Aorta (tissue), 5 donors: Measurements from ENCODE around the gene PILRB. TPM values are rescaled to one million over a fixed set of nuclear protein-coding genes. Genes with fewer than 3 reads are reported as not detected.

Experiments
- ATAC-seq: fragments of 200-7000 bp; cut with Tn5 transposase; one replicate; pipeline ENCODE4 v1.9.1; 2022; ENCODE audit warnings: moderate library complexity; ENCODE audit not compliant: low FRiP score
- DNase-seq, 2 donors: peaks; one replicate each; pipeline ENCODE4 v3.0.0-alpha.2; 2020
- H3K27ac ChIP-seq, 2 donors: one replicate each; pipeline ENCODE4 v1.5.1; 2013; ENCODE audit warnings: low read length in 2 of 2, mild to moderate bottlenecking in 2 of 2, moderate library complexity in 2 of 2, control low read depth in 1 of 2, inconsistent platforms in 1 of 2, low read depth in 1 of 2
- H3K27me3 ChIP-seq, 2 donors: one replicate each; pipeline ENCODE4 v1.6.1; 2013; ENCODE audit warnings: control low read depth in 1 of 2, low read length in 1 of 2, mild to moderate bottlenecking in 1 of 2, moderate library complexity in 1 of 2; ENCODE audit not compliant: insufficient read depth in 2 of 2, control insufficient read depth in 1 of 2
- H3K36me3 ChIP-seq, 2 donors: one replicate each; pipeline ENCODE4 v1.6.1; 2013; ENCODE audit warnings: control low read depth in 1 of 2, low read length in 1 of 2, mild to moderate bottlenecking in 1 of 2; ENCODE audit not compliant: insufficient read depth in 2 of 2, control insufficient read depth in 1 of 2
- H3K4me1 ChIP-seq, 2 donors: one replicate each; pipeline ENCODE4 v1.6.1; 2013; ENCODE audit warnings: low read length in 2 of 2, control low read depth in 1 of 2, mild to moderate bottlenecking in 1 of 2, moderate library complexity in 1 of 2; ENCODE audit not compliant: insufficient read depth in 2 of 2, control insufficient read depth in 1 of 2
- H3K4me3 ChIP-seq, 2 donors: one replicate each; pipeline ENCODE4 v1.5.1; 2013; ENCODE audit warnings: low read length in 2 of 2, control low read depth in 1 of 2, mild to moderate bottlenecking in 1 of 2
- H3K9me3 ChIP-seq: one replicate; pipeline ENCODE4 v1.6.1; 2013; ENCODE audit warnings: mild to moderate bottlenecking, low read length; ENCODE audit not compliant: control insufficient read depth
- WGBS, 2 donors: extraction: QIAGEN DNeasy Blood & Tissue Kit; methylation state at CpG; one replicate each; pipeline ENCODE4 v1.1.7; 2013; 5-methylcytosine and 5-hydroxymethylcytosine counted together
- intact Hi-C, 2 donors: fragments of 100-400 bp; cut with DNase I; formaldehyde crosslinking; loops; one replicate each; pipeline versions ENCODE4 v1.14.2 to v1.15.0; 2022
- polyA plus RNA-seq, 2 donors: library from polyadenylated mRNA; stranded (reverse); fragments of 200-250 nt; gene quantifications; one replicate each; pipeline ENCODE4 v1.2.3, GENCODE V29; 2013
- total RNA-seq, 2 donors: library from RNA; stranded (reverse); fragmentation: NEBNext Ultra II Directional; extraction: Animal tissue kit (Norgen Biotek cat#: 25700); gene quantifications; one replicate each; pipeline ENCODE4 v1.2.1, GENCODE V29; 2021
- donor health status: healthy with polysubstance abuse.
- donor health status: Bipolar disorder and iron deficiency.
- donor health status: DM: no; HTN: no; CAD: no.
- donor health status: DM: no; HTN: no; CAD: no.
- donor health status: DM: yes; HTN: yes; CAD: no.

Gene PILRB
- total and polyA plus RNA-seq, 4 donors: 13.9 to 186 (median 40.9) TPM

DNA sequence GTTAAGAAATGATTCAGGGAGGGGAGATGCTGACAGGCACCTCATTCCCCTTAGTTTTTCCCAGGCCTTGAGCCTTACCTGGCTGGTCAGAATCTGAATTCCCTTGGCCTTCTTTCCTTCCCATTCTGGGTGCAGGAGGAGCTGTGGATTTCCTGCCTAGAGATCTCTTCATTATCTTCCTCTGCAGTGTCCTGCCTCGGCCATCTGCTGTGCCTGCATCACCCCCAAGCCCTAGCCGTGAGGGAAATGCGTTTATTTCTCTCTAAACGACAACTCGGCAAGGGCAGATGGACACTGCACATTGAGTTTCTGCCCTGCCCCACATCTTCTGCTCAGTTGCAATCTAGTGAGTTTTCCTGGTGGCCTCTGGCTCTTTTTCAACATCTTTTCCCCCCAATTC, 43.9 kb downstream of the PILRB start:
- no peak overlapping the region for H3K27ac ChIP-seq
- ATAC-seq: no peak
- intact Hi-C loops: no loop called here
- no peaks in the 10 kb centered on the region for H3K4me1 ChIP-seq
- no peaks in the 10 kb centered on the region for H3K27me3 ChIP-seq
- no peak overlapping the region for H3K4me3 ChIP-seq
- WGBS, 2 donors: 86% methylated on average over 5 of the region's 5 CpGs
- no peaks in the 10 kb centered on the region for H3K36me3 ChIP-seq
- H3K9me3 ChIP-seq: no peaks in the 10 kb centered on the region
- DNase-seq: no peak

DNA sequence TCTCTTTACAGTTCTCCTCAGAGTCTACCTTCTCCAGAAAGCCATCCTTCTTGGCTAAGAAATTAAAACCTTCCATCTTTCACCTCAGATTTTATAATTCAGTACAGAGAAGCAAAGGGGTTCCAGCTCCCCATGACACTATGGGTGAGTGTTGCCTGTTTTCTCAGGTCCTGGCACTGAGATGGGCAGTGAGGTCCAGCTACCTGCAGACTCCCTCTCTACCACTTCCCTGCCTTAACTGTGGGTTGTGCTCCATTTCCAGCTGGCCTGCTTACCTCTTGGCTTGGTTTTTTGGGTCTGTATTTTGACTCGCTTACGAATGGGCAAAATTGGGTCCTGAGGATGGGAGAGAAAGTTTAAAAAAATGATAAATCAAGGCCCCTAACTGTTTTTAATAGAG, 44.3 kb downstream of the PILRB start:
- no peak overlapping the region for H3K4me3 ChIP-seq
- DNase-seq (no peak), ATAC-seq (no peak)
- H3K27ac ChIP-seq: no peak overlapping the region
- H3K36me3 ChIP-seq: no peaks in the 10 kb centered on the region
- no peaks in the 10 kb centered on the region for H3K27me3 ChIP-seq
- no peaks in the 10 kb centered on the region for H3K9me3 ChIP-seq
- intact Hi-C loops: no loop called here
- WGBS, 2 donors: 97 to 98% methylated on average over 2 of the region's 2 CpGs
- H3K4me1 ChIP-seq: no peaks in the 10 kb centered on the region

DNA sequence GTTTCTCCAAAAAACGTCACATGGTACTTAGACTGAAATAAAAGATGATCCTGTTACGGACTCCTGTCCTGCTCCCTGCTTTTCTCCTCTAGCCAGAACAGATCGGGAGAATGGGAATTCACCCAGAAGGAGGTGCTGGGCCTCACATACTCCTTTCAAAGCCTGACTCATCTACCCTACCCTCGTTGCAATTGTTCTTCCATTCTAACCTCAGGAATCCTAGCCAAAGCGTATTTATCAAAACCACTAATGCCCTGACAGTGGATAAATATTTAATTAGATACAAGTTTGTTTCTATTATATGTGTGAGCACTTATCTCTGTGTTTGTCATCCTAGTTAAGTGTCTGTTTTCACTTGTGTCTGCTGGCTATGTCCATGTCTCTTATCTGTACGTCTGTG, 48.9 kb downstream of the PILRB start:
- Histone ChIP-seq H3K4me3 (no peak overlapping the region), H3K36me3 (no peaks in the 10 kb centered on the region), H3K27ac (no peak overlapping the region), H3K27me3 (no peaks in the 10 kb centered on the region), H3K4me1 (no peaks in the 10 kb centered on the region), H3K9me3 (no peaks in the 10 kb centered on the region)
- ATAC-seq (no peak), DNase-seq (no peak)
- 63 to 65% methylated on average over 6 of the region's 6 CpGs for WGBS, 2 donors
- intact Hi-C loops: no loop called here

DNA sequence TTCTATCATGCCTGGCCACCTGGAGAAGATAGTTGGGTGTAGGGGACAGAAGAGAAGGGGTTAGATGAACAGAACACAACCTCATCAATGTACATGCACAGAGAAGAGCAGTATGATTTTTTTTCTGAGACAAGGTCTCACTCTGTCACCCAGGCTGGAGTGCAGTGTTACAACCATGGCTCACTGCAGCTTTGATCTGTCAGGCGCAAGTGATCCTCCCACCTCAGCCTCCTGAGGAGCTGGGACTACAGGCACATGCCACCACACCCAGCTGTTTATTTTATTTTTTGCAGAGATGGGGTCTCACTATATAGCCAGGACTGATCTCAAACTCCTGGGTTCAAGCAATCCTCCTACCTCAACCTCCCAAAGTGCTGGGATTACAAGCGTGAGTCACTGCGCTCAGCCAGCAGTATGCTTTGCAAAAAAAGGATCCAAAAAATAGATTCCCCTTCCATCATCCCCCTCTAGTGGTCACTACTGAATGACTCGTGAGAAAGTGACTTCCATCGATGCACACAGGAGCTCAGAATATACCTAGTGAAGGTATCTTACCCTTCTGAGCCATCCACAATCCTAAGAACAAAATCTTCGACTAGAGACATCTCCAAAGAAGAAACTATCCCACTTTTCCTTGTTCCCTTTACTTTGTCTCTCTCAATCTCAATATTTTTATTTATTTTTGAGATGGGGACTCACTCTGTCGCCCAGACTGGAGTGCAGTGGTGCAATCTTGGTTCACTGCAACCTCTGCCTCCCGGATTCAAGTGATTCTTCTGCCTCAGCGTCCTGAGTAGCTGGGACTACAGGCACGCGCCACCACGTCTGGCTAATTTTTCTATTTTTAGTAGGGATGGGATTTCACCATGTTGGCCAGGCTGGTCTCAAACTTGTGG, 49.6 kb downstream of the PILRB start:
- 43% methylated on average over 12 of the region's 12 CpGs for WGBS, 2 donors
- no peaks in the 10 kb centered on the region for H3K36me3 ChIP-seq
- H3K9me3 ChIP-seq: no peaks in the 10 kb centered on the region
- H3K27ac ChIP-seq: no peak overlapping the region
- ATAC-seq (peak; percentile 77), DNase-seq (peak in 1 of 2 donors; percentile 49)
- H3K4me1 ChIP-seq: no peaks in the 10 kb centered on the region
- no peaks in the 10 kb centered on the region for H3K27me3 ChIP-seq
- intact Hi-C loops: no loop called here
- no peak overlapping the region for H3K4me3 ChIP-seq

GRCh38 chr7:100411101-100411500, 53.2 kb downstream of the PILRB start:
- DNase-seq (no peak), ATAC-seq (no peak)
- H3K36me3 ChIP-seq: no peaks in the 10 kb centered on the region
- no peaks in the 10 kb centered on the region for H3K9me3 ChIP-seq
- H3K27me3 ChIP-seq: no peaks in the 10 kb centered on the region
- H3K4me1 ChIP-seq: no peaks in the 10 kb centered on the region
- no peak overlapping the region for H3K4me3 ChIP-seq
- H3K27ac ChIP-seq: no peak overlapping the region
- 92 to 93% methylated on average over 6 of the region's 6 CpGs for WGBS, 2 donors
- intact Hi-C loops: no loop called here

DNA sequence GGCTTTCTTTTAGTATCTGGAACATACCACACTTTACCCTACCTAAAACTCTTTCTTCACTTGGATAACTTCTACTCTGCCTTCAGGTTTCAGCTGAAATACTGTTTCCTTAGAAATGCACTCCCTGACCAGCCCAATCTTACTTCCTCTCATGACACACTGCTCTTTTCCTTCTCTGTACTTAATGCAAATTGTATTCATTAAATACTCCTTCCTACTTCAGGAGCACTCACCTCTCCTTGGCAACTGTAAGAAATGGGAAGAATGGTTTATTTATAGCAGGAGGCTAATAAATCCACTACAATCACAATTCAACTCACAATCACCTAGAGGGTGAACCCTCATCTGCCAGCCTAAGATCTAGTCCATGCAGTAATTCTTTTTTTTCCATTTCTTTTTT, 55.4 kb downstream of the PILRB start:
- H3K27ac ChIP-seq: no peak overlapping the region
- no peaks in the 10 kb centered on the region for H3K27me3 ChIP-seq
- H3K9me3 ChIP-seq: no peaks in the 10 kb centered on the region
- no peaks in the 10 kb centered on the region for H3K36me3 ChIP-seq
- no peak overlapping the region for H3K4me3 ChIP-seq
- H3K4me1 ChIP-seq: no peaks in the 10 kb centered on the region
- DNase-seq (no peak), ATAC-seq (no peak)
- intact Hi-C loops: no loop called here

GRCh38 chr7:100413889-100414288, 56.0 kb downstream of the PILRB start:
- intact Hi-C loops: no loop called here
- no peak for ATAC-seq
- Histone ChIP-seq H3K9me3 (no peaks in the 10 kb centered on the region), H3K4me1 (no peaks in the 10 kb centered on the region), H3K36me3 (no peaks in the 10 kb centered on the region), H3K27ac (no peak overlapping the region), H3K4me3 (no peak overlapping the region), H3K27me3 (no peaks in the 10 kb centered on the region)
- 94 to 97% methylated on average over 1 of the region's 1 CpG for WGBS, 2 donors
- no peak for DNase-seq

GRCh38 chr7:100415448-100415847, 57.5 kb downstream of the PILRB start:
- DNase-seq (no peak), ATAC-seq (no peak)
- Histone ChIP-seq H3K36me3 (no peaks in the 10 kb centered on the region), H3K9me3 (no peaks in the 10 kb centered on the region), H3K4me3 (no peak overlapping the region), H3K27ac (no peak overlapping the region), H3K4me1 (no peaks in the 10 kb centered on the region), H3K27me3 (no peaks in the 10 kb centered on the region)
- WGBS, 2 donors: 91 to 94% methylated on average over 5 of the region's 5 CpGs
- intact Hi-C loops: no loop called here
